Measurements from ENCODE around the gene AFF3.

Gene AFF3

GRCh38 chr2:99900556-99900955, 241.8 kb downstream of the AFF3 start:
- TF ChIP-seq CTCF (IDR thresholded peaks at IDR 0.05; ENCODE audit: low read depth, low read length): no peak
- no peak for DNase-seq (ENCODE audit: extremely low read depth, low read depth)

- no peak for TF ChIP-seq CTCF (IDR thresholded peaks at IDR 0.05; ENCODE audit: low read depth, low read length)
Observed at GRCh38 chr2:99899882-99900281, 242.5 kb downstream of the AFF3 start.

GRCh38 chr2:99899058-99899855, 243.1 kb downstream of the AFF3 start:
- no peak for DNase-seq (ENCODE audit: extremely low read depth, low read depth)
- no peak for TF ChIP-seq CTCF (IDR thresholded peaks at IDR 0.05; ENCODE audit: low read depth, low read length)

More at GRCh38 chr2:99899882-99900281, 242.5 kb downstream of the AFF3 start:
- no peak for DNase-seq (ENCODE audit: extremely low read depth, low read depth)

GRCh38 chr2:99898336-99899048, 243.9 kb downstream of the AFF3 start:
- no peak for TF ChIP-seq CTCF (IDR thresholded peaks at IDR 0.05; ENCODE audit: low read depth, low read length)

GRCh38 chr2:99891428-99891780, 251.0 kb downstream of the AFF3 start:
- no peak for TF ChIP-seq CTCF (IDR thresholded peaks at IDR 0.05; ENCODE audit: low read depth, low read length)
- no peak for DNase-seq (ENCODE audit: extremely low read depth, low read depth)

More at GRCh38 chr2:99898336-99899048, 243.9 kb downstream of the AFF3 start:
- no peak for DNase-seq (ENCODE audit: extremely low read depth, low read depth)

GRCh38 chr2:99890568-99891427, 251.6 kb downstream of the AFF3 start:
- DNase-seq (ENCODE audit: extremely low read depth, low read depth): no peak
- TF ChIP-seq CTCF (IDR thresholded peaks at IDR 0.05; ENCODE audit: low read depth, low read length): no peak

All from AG09319 (cell line).